Hematopoietic multipotent progenitor cell treated with erythropoietin and hydrocortisone succinate and interleukin-3 and kit ligand, for 15 days (in vitro differentiated cells): ENCODE measurements around the gene TTYH2.
"Not testable (repeated sequence)": the region's sequence is repeated elsewhere in the genome, so short reads cannot be mapped to it uniquely, and the experiment has no call there.

Experiments
- DNase-seq: peaks from one replicate; pipeline ENCODE4 v3.0.0-alpha.2; 2015; ENCODE audit warnings: low spot score

Gene TTYH2

GRCh38 chr17:74237321-74237720 lies 23.9 kb downstream of the TTYH2 start:
- no peak for DNase-seq

- DNase-seq, result no peak
Measured at GRCh38 chr17:74239172-74239571, 25.8 kb downstream of the TTYH2 start.

- DNase-seq, result no peak
Measured at GRCh38 chr17:74240618-74241205, 27.3 kb downstream of the TTYH2 start.

GRCh38 chr17:74241431-74241830 lies 28.1 kb downstream of the TTYH2 start:
- no peak for DNase-seq

- no peak for DNase-seq
Measured at GRCh38 chr17:74241847-74242246, 28.5 kb downstream of the TTYH2 start.

DNA sequence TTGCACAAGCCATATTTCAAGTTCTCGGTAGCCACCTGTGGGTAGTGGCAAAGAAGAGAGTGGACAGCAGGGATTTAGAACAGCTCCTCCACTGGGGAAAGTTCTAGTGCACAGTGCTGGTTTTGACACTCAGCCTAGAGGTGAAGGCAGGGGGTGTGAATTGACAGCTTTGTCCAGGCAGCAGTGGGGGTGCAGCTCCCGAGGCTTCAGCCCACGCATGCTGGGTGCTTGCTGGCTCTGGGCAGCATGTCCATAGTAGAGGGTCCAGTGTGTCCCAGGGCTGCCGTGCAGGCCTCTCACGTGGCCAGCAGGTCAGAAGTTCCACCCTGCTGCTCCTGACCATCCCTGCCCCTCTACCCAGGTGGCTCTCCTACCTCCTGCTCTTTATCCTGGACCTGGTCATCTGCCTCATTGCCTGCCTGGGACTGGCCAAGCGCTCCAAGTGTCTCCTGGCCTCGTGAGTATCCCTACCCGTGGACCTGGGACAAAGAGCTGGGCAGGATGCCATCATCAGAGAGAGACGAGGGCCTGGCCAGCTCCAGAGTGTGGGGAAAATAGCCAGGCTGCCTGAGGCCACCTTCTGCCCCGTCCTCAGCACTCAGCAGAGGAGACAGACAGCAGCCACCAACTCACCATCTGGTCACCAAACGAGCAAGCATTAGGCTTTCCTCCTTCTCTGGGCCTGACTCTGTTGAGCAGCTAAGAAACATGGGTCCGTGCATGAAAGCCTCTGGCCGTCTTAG lies 29.8 kb downstream of the TTYH2 start:
- DNase-seq, result no peak

- no peak for DNase-seq
Measured at GRCh38 chr17:74244128-74244527, 30.8 kb downstream of the TTYH2 start.

GRCh38 chr17:74244548-74244947 lies 31.2 kb downstream of the TTYH2 start:
- DNase-seq, result no peak

DNA sequence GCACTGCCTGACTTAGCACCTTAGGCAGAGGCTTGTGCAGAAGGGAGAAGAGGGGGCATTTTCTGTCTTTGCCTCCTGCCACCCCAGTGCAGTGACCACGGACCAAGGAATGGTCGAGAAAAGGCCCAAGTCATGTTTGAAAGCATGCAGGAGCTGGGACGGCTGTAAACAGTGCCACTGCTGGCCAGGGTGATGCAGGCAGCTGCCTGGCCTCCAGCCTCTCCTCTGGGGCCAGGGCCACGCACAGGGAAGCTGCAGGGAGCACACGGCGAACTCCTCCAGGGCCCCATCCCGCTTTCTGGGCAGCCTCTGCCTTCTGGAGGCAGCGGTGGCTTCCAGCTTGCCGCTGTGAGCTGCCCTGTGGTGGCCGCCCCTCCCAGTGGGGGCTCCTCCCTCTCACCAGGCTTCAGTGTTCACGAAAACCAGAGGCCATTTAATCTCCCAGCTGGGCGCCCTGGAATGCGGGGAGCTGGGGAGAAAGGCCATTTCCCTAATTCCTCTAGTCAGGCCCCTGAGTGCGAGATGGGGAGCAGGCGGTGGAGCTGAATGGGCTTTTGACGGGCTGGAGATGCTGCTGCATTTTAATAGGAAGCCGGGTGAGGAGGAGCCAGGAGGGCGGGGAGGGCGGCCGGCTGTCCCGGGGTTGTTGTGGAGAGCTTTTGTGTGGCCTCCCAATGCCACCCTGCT lies 31.9 kb downstream of the TTYH2 start:
- no peak for DNase-seq

DNA sequence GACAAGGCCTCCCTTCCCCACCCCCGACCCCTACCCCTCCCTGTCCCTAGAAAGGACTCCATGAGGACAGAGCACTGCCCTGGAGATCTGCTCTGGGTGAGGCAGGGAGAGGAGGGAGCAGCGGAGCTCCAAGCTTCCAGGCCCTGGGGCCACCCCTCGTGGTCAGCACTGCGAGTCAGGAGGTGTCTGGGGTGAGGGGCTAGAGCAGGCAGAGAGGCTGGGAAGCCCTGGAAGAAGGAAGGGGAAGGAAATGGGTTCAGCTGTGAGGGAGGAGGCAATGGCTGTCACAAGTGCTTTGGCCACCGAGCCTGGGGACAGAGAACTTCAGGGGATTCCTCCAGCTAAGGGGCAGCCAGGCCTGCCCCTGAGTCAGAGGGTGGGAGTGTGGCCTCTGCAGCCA lies 32.5 kb downstream of the TTYH2 start:
- DNase-seq, result no peak

DNA sequence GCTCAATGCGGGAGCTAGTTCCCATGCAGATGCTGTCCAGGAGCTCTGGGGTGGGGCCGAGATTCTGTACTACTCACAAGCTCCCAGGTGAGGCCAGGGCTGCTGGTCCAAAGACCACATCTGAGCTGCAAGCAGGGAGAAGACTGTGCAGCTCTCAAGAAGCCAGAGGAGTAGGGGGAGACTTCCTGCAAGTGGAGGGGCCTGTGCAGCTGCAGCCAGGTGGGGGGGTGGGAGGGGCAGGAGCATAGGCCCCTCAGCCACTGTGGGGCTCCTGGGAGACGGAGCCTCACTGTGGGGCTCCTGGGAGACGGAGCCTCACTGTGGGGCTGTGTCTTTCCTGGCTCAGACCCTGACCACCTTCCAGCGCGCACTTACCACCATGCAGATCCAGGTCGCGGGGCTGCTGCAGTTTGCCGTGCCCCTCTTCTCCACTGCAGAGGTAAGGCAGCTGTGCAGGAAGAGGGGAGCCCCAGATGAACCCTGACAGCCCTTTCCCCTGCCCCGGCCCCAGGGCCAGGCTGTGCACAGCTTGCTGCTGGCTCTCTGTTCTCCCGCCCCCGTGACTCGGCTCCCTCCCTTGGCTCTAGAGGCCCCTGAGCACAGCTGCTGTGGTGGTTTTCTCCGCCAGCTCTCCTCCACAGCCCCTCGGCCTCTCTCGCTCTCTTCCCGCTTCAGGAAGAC lies 36.4 kb downstream of the TTYH2 start:
- DNase-seq, result no peak

DNA sequence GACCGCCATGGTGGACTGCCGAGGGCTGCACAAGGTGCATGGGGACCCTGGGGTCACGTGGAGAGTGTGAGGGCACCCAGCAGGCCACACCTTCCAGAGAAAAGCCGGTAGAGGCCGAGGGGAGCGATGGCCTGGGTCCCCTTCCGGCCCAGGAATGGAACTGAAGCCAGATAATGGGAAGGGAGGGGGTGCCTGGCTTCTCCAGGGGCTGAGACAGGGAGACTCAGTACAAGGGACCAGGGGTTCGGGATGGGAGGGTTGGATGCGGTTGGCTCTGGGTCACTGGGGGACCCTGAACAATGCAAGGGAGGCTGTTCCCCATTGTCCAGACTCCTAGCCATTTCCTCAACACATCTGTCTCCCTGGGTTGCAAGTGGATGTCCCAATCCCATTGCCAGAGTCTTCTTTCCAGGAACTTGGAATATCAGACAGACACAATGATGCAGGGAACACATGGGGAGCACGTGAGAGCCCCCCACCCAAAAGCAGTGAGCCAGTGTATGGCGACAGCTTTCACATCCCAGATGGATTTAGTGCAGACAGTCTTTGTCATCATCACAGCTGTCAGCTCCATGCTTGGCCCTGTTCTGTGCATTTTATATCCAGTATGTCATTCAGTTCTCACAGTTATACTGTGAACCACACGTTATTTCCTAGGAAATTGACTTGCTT lies 37.1 kb downstream of the TTYH2 start:
- DNase-seq, result no peak

GRCh38 chr17:74251051-74251450 lies 37.7 kb downstream of the TTYH2 start:
- DNase-seq, result no peak

DNA sequence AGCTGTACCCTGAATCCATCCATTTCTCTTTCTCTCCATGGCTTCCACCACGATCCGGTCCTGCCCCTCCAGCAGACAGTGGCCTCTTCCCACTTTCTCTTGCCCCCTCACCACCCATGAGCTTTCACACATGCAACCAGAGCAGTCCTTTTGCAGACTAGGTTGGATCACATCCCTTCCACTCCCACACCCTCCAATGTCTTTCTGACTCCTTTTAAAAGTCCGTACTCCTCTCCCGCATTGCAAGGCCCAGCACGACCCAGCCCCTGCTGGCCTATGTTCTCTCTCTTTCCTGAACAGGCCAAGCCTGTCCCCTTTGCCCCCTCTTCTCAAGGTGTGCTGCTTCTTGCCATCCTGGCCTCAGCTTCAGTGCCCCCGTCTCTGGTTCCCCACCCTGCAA lies 38.2 kb downstream of the TTYH2 start:
- DNase-seq, result no peak

GRCh38 chr17:74252211-74252610 lies 38.8 kb downstream of the TTYH2 start:
- DNase-seq, result no peak

- DNase-seq, result no peak
Measured at GRCh38 chr17:74253036-74253435, 39.7 kb downstream of the TTYH2 start.

DNA sequence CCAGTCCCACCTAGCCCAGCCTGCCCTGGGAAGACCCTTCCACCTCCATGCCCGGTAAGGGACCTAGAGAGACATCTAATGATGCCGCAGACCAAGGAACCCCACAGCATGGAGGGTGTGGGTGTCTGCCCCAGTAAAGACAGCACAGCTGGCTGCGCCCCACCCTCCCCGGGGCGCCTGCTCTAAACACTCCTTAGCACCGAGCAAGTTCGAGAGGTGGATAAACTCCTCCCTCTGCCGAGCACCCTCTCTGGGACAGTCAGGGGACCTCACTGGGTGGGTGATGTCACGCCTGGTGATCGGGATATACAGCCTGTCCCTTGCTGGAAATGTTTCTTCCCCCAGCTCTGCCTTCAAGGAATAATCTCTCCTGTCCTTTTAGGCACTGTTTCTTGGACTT lies 43.9 kb downstream of the TTYH2 start:
- DNase-seq, result no peak

GRCh38 chr17:74259667-74260524 lies 46.5 kb downstream of the TTYH2 start:
- no peak for DNase-seq

DNA sequence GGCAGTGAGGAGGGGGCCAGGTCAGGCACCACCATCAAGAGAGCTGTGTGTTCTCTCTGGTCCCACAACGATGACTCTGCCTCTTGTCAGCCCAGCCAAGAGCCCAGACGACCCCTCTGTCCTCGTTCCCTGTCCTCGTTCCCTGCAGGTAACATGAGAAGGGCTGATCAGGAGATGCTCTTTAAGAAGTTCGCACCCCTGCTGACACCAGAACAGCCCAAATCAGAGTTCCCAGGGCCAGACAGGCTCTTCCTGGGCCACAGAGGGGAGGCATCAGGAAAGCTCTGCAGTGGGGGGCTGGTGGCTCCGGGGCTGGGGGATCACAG lies 47.1 kb downstream of the TTYH2 start:
- DNase-seq, result no peak

DNA sequence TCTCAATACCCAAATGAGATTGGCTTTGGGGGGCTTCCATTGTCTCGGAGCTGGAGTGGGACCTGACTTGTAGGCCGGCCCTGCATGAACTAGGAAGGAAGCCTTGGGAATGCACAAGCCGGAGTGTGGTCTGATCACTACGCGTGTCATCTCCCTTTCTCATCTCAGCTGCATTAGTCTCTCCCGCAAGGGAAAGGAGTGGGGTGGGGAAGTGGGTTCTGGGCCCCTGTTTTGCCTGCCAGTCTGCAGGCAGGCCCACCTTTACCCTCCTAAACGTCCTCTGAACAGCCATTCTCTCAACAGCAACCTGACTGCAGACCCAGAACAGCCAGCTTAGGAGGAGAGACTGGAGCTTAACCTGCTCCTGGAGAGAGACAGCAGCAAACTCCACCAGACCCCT lies 49.2 kb downstream of the TTYH2 start:
- DNase-seq, result no peak

DNA sequence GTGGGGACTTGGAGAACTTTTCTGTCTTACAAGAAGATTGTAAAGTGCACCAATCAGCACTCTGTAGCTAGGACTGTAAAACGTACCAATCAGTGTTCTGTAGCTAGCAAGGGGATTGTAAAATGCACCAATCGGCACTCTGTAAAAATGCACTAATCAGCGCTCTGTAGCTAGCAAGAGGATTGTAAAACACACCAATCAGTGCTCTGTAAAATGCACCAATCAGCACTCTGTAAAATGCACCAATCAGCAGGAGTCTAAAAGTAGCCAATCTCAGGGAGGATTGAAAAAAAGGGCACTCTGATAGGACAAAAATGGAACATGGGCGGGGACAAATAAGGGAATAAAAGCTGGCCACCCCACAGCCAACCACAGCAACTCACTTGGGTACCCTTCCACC lies 53.7 kb downstream of the TTYH2 start:
- not testable (repeated sequence) for DNase-seq

DNA sequence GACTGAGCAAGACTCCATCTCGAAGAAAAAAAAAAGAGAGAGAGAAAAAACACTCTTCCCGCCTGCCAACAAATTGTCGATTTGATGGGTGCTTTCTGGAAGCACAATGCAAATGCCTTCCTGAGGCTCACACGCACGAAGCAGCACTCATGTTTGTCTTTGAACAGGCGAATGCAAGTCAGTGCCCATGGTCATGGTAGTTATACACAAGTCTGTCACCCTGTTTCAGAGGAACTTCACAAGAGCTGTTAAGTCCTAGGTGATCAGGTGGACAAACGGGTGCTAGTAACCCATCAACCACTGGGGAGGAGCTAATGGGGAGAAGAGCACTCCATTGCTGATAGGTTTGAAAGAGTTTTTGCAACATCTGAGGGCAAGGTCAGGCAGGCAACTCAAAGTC lies 54.2 kb downstream of the TTYH2 start:
- no peak for DNase-seq
